ENCODE measurements around the gene MAP2K3.
A peak's percentile ranks its signal among the peaks of the same experiment; 100 is the strongest.

Gene MAP2K3

DNA sequence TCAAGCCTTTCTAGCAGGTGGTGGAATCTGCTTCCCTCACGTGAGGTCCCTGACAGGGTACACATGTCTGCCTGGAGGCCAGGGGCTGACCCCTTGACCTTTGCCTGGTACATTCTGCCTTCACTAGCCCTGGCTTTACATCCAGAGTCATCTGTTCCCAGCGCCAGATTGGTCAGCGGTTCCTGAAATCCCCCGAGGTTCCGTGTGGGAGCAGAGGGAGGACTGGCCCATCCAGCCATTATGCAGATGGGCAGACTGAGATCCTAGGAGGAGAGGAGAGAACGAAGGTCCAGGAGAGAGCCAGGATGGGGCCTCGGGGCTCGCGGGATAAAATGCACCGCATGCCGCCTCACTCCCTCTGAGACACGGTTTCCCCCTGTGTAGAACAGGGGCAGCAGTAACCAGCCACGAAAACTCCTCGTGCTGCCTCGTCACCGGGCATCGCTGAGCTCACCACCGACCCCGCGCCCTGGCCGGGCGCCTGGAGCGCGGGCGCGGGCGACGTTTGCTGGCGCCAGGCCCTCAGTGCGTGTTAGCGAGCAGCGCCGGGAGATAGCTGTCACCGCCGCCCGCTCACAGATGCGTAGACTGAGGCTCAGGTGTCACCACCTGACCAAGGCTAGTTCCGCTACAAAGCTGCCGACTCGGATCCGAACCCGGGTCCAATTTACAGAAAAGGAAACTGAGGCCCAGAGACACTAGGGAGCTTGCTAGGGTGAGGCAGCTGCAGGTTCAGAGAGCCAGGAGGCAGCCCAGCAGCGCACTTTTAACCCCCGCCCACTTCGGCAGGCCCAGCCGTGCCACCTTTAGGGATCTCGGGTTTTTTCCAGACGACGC lies 811 bp upstream of the MAP2K3 start:
- TF ChIP-seq CTCF (IDR thresholded peaks at IDR 0.05; ENCODE audit: control insufficient read depth, extremely low read depth, insufficient read depth), result no peak
- peak overlapping the region; percentile 99 for H3K4me3 ChIP-seq (ENCODE audit: low read depth, low read length)
- DNase-seq (ENCODE audit: low read depth), result no peak

DNA sequence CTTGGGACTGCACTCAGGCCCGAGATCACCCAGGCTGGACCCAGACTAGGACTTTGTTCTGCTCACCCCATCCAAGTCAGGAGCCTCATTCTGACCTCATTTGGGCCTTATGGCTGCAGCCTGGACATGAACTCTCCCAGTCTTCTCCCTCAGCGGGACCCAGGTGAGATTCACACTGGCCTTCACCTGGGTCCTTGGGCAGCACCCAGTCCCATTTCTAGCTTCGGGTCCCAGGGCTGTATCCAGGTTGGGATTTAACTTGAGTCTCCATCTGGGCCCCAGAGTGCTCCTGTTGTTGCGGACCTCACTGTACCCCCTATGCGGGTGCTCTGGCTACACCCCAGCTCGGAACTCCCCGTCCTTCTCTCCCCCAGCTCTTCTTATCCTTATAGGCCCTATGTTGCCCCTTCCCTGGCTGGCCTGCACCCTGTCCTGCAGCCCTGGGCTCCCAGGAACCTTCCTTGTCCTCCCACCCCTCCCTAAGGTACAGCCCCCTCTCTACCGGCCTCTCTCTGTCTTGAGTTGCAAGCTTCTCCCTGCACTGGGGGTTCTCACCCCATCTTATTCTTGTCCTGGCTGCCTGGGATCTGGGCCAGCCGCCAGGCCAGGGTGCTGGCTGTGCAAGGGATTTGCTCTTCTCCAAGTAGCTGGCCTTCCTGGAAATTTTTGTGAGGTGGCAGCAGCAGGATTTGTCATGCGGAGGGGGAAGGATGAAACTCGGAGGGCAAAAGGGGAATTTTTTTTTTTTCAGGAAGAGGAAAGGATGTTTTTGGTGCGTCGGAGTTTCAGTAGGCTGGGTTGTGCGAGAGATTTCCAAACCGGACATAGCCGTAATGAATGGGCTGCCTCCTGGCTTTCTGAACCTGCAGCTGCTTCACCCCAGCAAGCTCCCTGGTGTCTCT lies 904 bp downstream of the MAP2K3 start:
- peak overlapping the region; percentile 99 for H3K4me3 ChIP-seq (ENCODE audit: low read depth, low read length)
- no peak for TF ChIP-seq CTCF (IDR thresholded peaks at IDR 0.05; ENCODE audit: control insufficient read depth, extremely low read depth, insufficient read depth)
- no peak for DNase-seq (ENCODE audit: low read depth)

DNA sequence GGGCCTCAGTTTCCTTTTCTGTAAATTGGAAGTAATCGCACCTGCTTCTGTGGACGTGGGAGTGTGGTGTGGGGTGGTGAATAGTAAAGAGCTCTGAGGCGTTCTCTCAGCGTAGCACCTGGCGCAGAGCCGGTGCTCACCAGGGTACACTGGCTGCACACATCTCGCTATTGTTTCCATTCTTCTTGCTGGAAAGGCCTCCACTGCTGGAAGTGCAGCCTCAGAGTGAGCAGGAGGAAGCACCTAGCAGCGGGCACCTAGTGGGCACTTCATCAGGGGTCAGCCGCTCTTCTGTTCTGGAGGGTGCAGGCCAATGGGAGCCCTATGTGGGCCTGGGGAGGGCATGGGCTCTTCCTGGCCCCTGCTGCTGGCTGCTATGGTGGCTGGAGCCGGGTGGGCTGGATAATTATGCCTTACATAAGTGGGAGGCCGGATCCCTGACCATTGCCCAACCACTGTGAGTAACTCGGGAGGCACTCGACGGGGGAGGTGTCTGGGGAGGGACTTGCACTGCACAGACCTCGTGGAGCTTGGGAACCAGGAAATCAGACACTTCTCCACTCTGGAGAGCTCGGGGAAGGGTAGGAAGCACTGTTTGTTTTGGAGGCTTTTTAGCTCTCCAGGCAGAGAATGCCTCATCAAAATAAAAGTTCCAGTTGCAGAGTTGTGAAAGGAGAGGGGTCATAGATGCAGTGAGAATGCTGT lies 1.7 kb downstream of the MAP2K3 start:
- DNase-seq (ENCODE audit: low read depth), result peak; percentile 86
- TF ChIP-seq CTCF (IDR thresholded peaks at IDR 0.05; ENCODE audit: control insufficient read depth, extremely low read depth, insufficient read depth), result no peak
- H3K4me3 ChIP-seq (ENCODE audit: low read depth, low read length), result peak overlapping the region; percentile 99

DNA sequence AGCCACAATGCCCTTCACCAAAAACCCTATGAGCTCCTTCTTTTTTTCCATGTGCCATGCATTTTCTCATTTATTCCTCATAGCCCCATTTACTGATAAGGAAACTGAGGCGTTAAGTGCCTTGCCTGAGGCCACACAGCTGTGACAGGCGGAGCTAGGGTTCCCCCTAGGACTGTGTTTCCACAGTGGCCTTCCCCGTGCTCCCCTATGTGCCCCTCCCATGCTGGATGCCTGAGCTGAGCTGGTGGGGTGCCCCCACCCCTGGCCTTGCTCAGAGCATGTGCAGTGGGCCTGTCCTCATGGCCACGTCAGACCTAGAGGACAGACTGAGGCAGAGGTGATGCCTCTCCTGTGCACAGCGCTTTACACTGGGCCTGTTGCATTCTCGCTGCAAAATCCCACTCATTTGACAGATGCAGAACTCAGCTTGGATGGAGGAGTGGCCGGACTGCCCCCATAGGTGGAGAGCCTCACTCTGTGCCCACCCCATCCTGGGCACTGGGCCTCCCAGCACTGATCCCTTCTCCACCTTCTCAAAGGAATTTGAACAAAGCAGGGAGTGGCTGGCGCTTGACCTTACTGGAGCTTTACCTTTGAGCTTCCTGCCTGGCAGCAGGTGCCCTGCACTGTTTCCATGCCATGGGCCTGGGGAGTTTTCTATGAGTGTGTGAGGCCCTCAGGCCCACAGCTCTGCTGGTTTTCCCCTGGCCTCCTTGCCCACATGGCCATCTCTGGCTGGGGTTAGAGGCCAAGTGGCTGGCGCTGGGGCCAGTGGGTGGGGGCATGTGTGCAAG lies 2.6 kb downstream of the MAP2K3 start:
- TF ChIP-seq CTCF (IDR thresholded peaks at IDR 0.05; ENCODE audit: control insufficient read depth, extremely low read depth, insufficient read depth), result no peak
- DNase-seq (ENCODE audit: low read depth), result no peak

DNA sequence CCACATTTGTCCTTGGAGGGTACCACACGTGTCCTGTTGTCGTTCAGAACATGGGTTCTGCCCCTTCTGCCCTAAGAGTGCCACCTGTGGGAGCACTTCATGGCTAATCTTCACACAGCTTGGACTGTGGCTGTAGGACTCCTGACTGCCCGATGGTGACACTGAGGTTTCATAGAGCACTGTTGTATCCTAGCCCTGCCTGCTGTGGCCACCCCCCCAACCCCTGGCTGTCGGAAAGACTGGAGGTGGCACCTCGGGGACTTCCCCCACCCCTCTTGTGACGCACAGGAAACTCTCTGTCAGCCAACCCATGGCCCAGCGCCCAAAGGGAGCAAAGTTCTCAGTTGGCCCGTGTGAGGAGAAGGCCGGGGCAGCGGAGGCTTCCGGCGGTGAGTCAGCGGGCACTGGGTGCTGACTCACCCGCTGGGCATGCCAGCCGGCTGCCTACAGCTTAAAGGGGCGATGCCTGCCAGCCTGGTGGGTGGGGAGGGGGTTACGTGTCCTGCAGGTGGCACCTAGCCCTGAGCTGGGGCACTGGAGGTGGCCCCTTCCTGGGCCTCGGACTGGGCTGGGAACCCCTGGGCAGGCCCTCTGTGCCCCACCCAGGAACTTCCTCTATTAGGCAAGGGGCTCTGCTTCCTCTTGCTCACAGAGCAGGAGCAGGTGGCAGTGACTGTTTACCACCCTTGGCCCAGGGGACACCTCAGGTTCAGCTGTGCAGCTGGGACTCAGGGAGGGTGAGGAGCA lies 3.4 kb downstream of the MAP2K3 start:
- peak; percentile 94 for DNase-seq (ENCODE audit: low read depth)
- H3K4me3 ChIP-seq (ENCODE audit: low read depth, low read length), result peak overlapping the region; percentile 99
- 0 out of 2 replicates have a peak, but pooled peaks have one; percentile 7 for TF ChIP-seq CTCF (IDR thresholded peaks at IDR 0.05; ENCODE audit: control insufficient read depth, extremely low read depth, insufficient read depth)

More for the DNA sequence above, 2.6 kb downstream of the MAP2K3 start:
- peak overlapping the region; percentile 99 for H3K4me3 ChIP-seq (ENCODE audit: low read depth, low read length)
